OCI-LY7 (cell line): ENCODE data around the gene CD44.

Experiments used
- CTCF ChIP-seq: fragments of 200-600 bp; sonication (generic); conservative IDR thresholded peaks from 2 replicates; pipeline ENCODE4 v1.5.1; 2014; ENCODE audit warnings: mild to moderate bottlenecking, antibody characterized with exemption, low read length, moderate library complexity, mixed read lengths
- EZH2phosphoT487 ChIP-seq: fragments of 200-600 bp; sonication (generic); IDR thresholded peaks from 2 replicates; pipeline ENCODE4 v1.6.1; 2018; ENCODE audit warnings: low read depth, borderline replicate concordance, mild to moderate bottlenecking, mixed run types, antibody characterized with exemption, low read length, moderate library complexity, mixed read lengths

DNA sequence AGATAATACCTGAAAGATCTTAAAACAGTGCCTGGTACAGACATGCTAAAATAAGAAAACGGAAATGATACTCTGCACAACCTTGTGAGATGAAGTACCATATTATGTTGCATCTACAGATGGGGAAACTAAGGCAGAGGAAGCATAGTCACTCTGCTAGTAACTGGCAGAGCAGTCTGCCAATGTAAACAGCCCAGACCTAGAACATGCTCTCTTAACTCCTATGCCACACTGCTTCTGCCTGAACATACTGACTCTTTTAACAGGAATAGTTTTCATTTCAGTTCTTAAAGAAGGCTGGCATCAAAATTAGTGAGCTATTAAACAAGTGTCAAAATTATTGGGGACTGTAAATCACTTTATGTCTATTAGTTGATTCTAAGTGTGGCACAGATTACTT is 99.9 kb downstream of the CD44 start:
- TF ChIP-seq CTCF: no peak
- TF ChIP-seq EZH2phosphoT487: no peak
